HG03378 (cell line): ENCODE measurements around the gene EVPLL.
"Not testable (repeated sequence)": the region's sequence is repeated elsewhere in the genome, so short reads cannot be mapped to it uniquely, and the experiment has no call there.

Experiments
- ATAC-seq: cut with Tn5 transposase; IDR thresholded peaks from one replicate; pipeline ENCODE4 v1.9.1; 2021; ENCODE audit warnings: mild to moderate bottlenecking, moderate library complexity; ENCODE audit not compliant: unreplicated experiment

Gene EVPLL

GRCh38 chr17:18378614-18379013 is 1.0 kb downstream of the EVPLL start:
- not testable (repeated sequence) for ATAC-seq

- ATAC-seq, result no peak
These were observed 1.9 kb downstream of the EVPLL start for GRCh38 chr17:18379246-18380146.

GRCh38 chr17:18380471-18381157 is 3.0 kb downstream of the EVPLL start:
- no peak for ATAC-seq

- ATAC-seq, result no peak
These were observed 3.8 kb downstream of the EVPLL start for GRCh38 chr17:18381158-18381952.

- ATAC-seq, result no peak
These were observed 4.3 kb downstream of the EVPLL start for GRCh38 chr17:18381953-18382245.

- ATAC-seq, result no peak
These were observed 5.0 kb downstream of the EVPLL start for GRCh38 chr17:18382441-18383078.

GRCh38 chr17:18383079-18383481 is 5.5 kb downstream of the EVPLL start:
- ATAC-seq, result not testable (repeated sequence)

DNA sequence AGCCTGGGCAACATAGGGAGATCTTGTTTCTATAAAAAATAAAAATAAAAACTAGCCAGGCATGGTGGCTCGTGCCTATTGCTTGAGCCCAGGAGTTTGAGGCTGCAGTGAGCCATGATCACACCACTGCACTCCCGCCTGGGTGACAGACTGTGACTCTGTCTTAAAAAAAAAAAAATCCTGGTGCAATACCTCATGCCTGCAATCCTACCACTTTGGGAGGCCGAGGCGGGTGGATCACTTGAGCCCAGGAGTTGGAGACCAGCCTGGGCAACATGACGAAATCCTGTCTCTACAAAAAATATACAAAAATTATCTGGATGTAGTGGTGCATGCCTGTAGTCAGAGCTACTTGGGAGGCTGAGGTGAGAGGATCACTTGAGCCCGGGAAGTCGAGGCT is 6.7 kb downstream of the EVPLL start:
- not testable (repeated sequence) for ATAC-seq

- ATAC-seq, result not testable (repeated sequence)
These were observed 10.0 kb downstream of the EVPLL start for GRCh38 chr17:18387583-18387982.

DNA sequence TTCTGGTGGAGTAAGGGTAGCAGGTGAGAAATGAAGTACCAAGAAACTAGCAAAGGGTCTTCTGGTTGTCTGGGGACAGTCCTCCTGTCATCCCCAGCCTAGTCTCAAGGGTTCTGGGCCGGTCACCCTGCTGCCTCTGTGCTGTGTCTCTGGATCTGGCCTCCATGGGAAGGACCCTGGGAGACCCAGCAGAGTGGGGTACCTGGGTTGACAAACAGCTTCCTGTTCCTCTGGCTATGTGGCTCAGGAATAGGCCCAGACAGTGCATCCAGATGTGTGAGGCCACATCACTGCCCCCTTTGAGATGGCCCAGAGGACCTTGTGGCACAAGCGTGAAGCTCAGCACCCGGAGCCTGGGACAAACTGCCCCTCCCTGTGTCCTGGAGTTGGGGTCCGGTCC is 10.7 kb downstream of the EVPLL start:
- ATAC-seq, result not testable (repeated sequence)

DNA sequence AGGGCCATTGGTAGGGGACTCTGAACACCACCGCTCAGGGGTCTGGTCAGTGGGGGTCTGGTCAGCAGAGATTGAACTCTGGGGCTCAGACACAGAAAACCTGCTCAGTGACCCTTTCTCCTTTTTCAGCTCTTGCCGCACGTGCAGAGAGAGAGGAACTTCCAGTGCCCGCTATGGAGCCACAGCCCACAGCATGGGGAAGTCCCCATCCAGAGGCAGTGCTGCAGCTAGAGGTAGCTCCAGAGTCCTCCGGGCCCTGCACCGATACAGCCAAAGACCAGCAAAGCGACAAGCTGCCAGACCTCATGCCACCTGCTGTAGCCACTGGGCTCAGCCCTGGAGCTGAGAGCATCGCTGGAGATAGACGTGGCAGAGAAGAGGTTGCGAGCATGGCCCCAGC is 11.2 kb downstream of the EVPLL start:
- ATAC-seq, result not testable (repeated sequence)

- not testable (repeated sequence) for ATAC-seq
These were observed 24.5 kb downstream of the EVPLL start for GRCh38 chr17:18401872-18402590.

GRCh38 chr17:18403166-18403565 is 25.6 kb downstream of the EVPLL start:
- peak; percentile 12 for ATAC-seq

GRCh38 chr17:18403604-18404003 is 26.0 kb downstream of the EVPLL start:
- ATAC-seq, result peak; percentile 63

DNA sequence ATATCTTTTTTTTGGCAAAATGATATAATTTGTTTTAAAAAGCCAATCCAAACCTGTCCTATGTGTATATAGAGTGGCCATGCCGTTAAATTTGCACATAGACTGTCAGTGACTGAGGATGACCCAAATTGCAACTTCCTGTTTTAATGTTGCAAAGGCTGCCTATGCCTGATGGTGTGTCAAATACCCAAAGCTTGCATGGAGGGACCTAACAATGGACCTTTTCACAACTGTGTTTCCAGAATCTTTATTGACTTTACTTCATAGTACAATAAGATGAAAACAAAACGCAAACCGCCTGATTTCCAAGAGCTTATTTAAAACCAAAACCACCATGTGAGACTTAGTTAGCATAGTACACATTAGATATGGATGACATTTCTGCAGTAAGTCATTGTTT is 31.3 kb downstream of the EVPLL start:
- ATAC-seq, result not testable (repeated sequence)

DNA sequence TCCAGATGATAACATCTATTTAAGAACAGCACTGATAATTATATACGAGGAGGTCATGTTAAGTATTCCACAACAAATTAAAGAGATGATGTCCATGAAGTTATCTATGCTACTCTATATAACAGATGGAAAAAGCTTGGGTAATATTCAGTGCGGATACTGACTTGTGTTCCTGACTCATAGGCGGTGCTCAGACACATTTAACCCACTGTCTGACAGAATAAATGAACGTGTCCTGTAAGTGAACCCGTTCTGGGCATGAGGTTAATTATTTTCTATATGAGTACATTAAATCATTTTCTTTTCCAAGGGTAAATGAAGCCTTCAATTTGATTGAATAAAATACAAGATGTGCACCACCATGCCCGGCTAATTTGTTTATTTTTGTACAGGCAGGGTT is 31.7 kb downstream of the EVPLL start:
- ATAC-seq, result not testable (repeated sequence)

DNA sequence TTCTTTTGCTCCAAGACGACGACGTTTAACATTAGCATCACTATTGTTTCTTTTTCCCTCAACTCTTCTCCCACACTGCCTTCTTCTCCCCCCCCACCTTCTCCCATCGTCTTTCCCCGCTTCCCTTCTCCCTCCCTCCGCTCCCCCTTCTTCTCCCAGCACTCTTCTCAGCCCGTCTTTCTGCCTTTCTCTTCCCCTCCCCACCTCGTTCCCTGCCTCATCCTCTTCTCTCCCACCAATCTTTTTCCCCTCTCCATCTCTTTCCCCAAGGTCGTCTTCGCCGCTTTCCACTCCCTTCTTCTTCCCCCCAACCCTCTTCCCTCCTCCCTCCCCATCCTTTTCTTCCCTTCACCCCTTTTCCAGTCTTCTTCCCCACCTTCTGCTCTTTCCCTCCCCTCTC is 33.2 kb downstream of the EVPLL start:
- not testable (repeated sequence) for ATAC-seq

DNA sequence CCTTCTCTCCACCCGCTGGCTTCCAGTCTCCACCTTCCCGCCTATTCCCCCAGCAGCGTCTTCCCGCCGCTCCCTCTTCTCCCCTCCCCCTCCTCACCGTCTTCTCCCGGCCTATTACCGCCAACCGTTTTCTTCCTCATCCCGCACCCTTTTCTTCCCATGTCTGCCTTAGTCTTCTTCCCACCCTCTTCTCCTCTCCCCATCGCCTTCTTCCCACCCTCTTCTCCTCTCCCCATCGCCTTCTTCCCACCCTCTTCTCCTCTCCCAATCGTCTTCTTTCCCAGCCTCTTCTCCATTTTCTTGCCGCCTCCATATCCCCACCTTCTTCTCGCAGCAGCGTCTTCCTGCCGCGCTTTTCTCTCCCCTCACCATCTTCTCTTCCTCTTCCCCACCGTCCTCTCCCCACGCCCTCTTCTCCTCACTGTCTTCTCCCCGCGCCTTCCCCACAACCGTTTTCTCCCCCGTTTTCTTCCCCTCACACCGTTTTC is 33.8 kb downstream of the EVPLL start:
- not testable (repeated sequence) for ATAC-seq

GRCh38 chr17:18412001-18412538 is 34.5 kb downstream of the EVPLL start:
- peak; percentile 65 for ATAC-seq

DNA sequence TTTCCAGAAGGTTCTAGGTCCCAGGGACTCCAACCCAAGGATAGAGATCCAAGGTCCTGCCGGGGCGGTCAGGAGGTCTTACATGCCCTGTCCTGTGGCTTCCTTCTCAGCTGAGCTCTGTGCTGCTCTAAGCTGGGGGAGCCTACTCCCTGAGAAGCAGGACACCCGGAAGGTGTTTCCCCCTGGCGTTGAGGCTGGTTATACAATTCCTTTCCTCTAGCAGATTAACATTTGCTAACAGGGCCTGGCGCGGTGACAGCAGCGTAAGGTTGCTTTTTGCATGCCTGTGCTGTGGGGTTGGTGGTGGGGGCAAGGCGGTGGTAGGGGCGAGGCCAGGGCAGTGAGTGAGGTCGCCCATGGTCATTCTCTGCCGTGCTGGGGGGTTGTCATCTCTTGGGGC is 43.9 kb downstream of the EVPLL start:
- ATAC-seq, result not testable (repeated sequence)
